GM12874 (cell line): ENCODE measurements around the gene PITPNB.

ENCODE experiments used
- CTCF ChIP-seq: IDR thresholded peaks from 2 replicates; pipeline ENCODE4 v1.5.1; 2011; ENCODE audit warnings: low read depth, mild to moderate bottlenecking, control low read depth, low read length, moderate library complexity; ENCODE audit not compliant: insufficient read depth

The PITPNB gene

GRCh38 chr22:27878541-27878940 lies 40.5 kb downstream of the PITPNB start:
- no peak for TF ChIP-seq CTCF

- no peak for TF ChIP-seq CTCF
Measured at GRCh38 chr22:27877501-27877900, 41.6 kb downstream of the PITPNB start.

- TF ChIP-seq CTCF = no peak
Measured at GRCh38 chr22:27876684-27877083, 42.4 kb downstream of the PITPNB start.

GRCh38 chr22:27875951-27876350 lies 43.1 kb downstream of the PITPNB start:
- TF ChIP-seq CTCF = no peak

- no peak for TF ChIP-seq CTCF
Measured at GRCh38 chr22:27874764-27875163, 44.3 kb downstream of the PITPNB start.

GRCh38 chr22:27874185-27874584 lies 44.9 kb downstream of the PITPNB start:
- TF ChIP-seq CTCF = no peak

GRCh38 chr22:27873472-27873871 lies 45.6 kb downstream of the PITPNB start:
- TF ChIP-seq CTCF = no peak

- no peak for TF ChIP-seq CTCF
Measured at GRCh38 chr22:27872488-27872887, 46.6 kb downstream of the PITPNB start.
